Neural crest cell (in vitro differentiated cells): ENCODE data around the gene FAM117A. TPM values are rescaled to one million over a fixed set of nuclear protein-coding genes. Genes with fewer than 3 reads are reported as not detected.

Experiments used
- DNase-seq: peaks from one replicate; pipeline ENCODE4 v3.0.0; 2021; ENCODE audit warnings: low read depth, mixed read lengths, low spot score
- H3K27ac Mint-ChIP-seq: one replicate; pipeline ENCODE4 v1.8.0; 2021; ENCODE audit warnings: mild to moderate bottlenecking, mixed read lengths; ENCODE audit not compliant: unreplicated experiment
- H3K27me3 Mint-ChIP-seq: 2 replicates; pipeline ENCODE4 v1.8.0; 2021; ENCODE audit warnings: low read depth, mild to moderate bottlenecking, mixed read lengths
- H3K36me3 Mint-ChIP-seq: 2 replicates; pipeline ENCODE4 v1.8.0; 2021; ENCODE audit warnings: low read depth, mild to moderate bottlenecking, mixed read lengths
- H3K4me1 Mint-ChIP-seq: 2 replicates; pipeline ENCODE4 v1.8.0; 2021; ENCODE audit warnings: mixed read lengths
- H3K4me3 Mint-ChIP-seq: one replicate; pipeline ENCODE4 v1.8.0; 2021; ENCODE audit warnings: mild to moderate bottlenecking, mixed read lengths
- H3K9me3 Mint-ChIP-seq: 2 replicates; pipeline ENCODE4 v1.8.0; 2021; ENCODE audit warnings: mixed read lengths
- CTCF ChIP-seq: fragments of 200-600 bp; sonication (generic); conservative IDR thresholded peaks from 2 replicates; pipeline ENCODE4 v1.5.0; 2021; ENCODE audit warnings: antibody characterized with exemption, mild to moderate bottlenecking
- total RNA-seq: library from RNA; stranded (reverse); gene quantifications from 2 replicates; pipeline ENCODE4 v1.2.1, GENCODE V29; 2021

Gene FAM117A
- total RNA-seq, 1 donor from 2014 or later: 17.0 TPM

GRCh38 chr17:49670002-49670401 lies 93.9 kb downstream of the FAM117A start:
- no peaks in the 10 kb centered on the region for H3K9me3 Mint-ChIP-seq
- no peak for TF ChIP-seq CTCF
- H3K4me3 Mint-ChIP-seq: no peak overlapping the region
- H3K27ac Mint-ChIP-seq: no peak overlapping the region
- H3K36me3 Mint-ChIP-seq: peaks cover 2% of the 10 kb centered on the region
- DNase-seq: no peak
- H3K4me1 Mint-ChIP-seq: peaks cover 10% of the 10 kb centered on the region
- H3K27me3 Mint-ChIP-seq: no peaks in the 10 kb centered on the region

GRCh38 chr17:49667854-49668253 lies 96.1 kb downstream of the FAM117A start:
- no peaks in the 10 kb centered on the region for H3K9me3 Mint-ChIP-seq
- peaks cover 2% of the 10 kb centered on the region for H3K36me3 Mint-ChIP-seq
- no peaks in the 10 kb centered on the region for H3K27me3 Mint-ChIP-seq
- no peak overlapping the region for H3K4me3 Mint-ChIP-seq
- no peak for DNase-seq
- no peaks in the 10 kb centered on the region for H3K4me1 Mint-ChIP-seq
- no peak for TF ChIP-seq CTCF
- no peak overlapping the region for H3K27ac Mint-ChIP-seq

GRCh38 chr17:49664706-49665211 lies 99.2 kb downstream of the FAM117A start:
- Mint-ChIP-seq H3K9me3 (no peaks in the 10 kb centered on the region), H3K4me1 (no peaks in the 10 kb centered on the region), H3K27ac (no peak overlapping the region), H3K27me3 (no peaks in the 10 kb centered on the region), H3K4me3 (no peak overlapping the region), H3K36me3 (peaks cover 14% of the 10 kb centered on the region)
- no peak for TF ChIP-seq CTCF
- no peak for DNase-seq

Other genes with a start within 250 kb of the FAM117A start
- gene NXPH3, start 188.3 kb downstream of the FAM117A start, total RNA-seq: 0.79 and 1.1 TPM in 2 replicates
- gene SPOP, start 86.0 kb downstream of the FAM117A start, total RNA-seq: 51.9 and 60.3 TPM in 2 replicates
- 78.7 and 89.6 TPM in 2 replicates for gene SLC35B1, start 56.2 kb downstream of the FAM117A start, total RNA-seq
- gene KAT7, start 24.6 kb upstream of the FAM117A start, total RNA-seq: 93.5 and 99.7 TPM in 2 replicates
- not detected in 2 replicates for gene TAC4, start 83.9 kb upstream of the FAM117A start, total RNA-seq
- gene DLX4, start 205.1 kb upstream of the FAM117A start, total RNA-seq: 0.49 and 0.61 TPM in 2 replicates
- gene DLX3, start 231.1 kb upstream of the FAM117A start, total RNA-seq: 0.41 and 1.0 TPM in 2 replicates